A673 (cell line): ENCODE results near the gene ATP6AP1. TPM values are rescaled to one million over a fixed set of nuclear protein-coding genes. Genes with fewer than 3 reads are reported as not detected.

ENCODE experiments used
- BruUV-seq: library from RNA; stranded (reverse); fragments of 400-500 nt; replicated peaks from 2 replicates; lab custom pipeline; 2021; lab: Mats Ljungman, UMichigan
- CTCF ChIA-PET: fragments of 300-600 bp; sonication (Branson Sonifier 250); formaldehyde crosslinking; loops from one replicate; lab custom pipeline; 2022; ENCODE audit warnings: antibody characterized with exemption; lab: Charles Lee
- POLR2A ChIA-PET: fragments of 300-600 bp; sonication (Branson Sonifier 250); formaldehyde crosslinking; loops from one replicate; lab custom pipeline; 2022; ENCODE audit warnings: antibody characterized with exemption; ENCODE audit not compliant: low non-redundant PET; lab: Charles Lee
- DNase-seq: peaks from one replicate; pipeline ENCODE4 v3.0.0-alpha.2; 2015; ENCODE audit warnings: low spot score
- H3K27ac ChIP-seq: fragments of 200-600 bp; sonication (generic); 2 replicates; pipeline ENCODE4 v1.5.1; 2016; ENCODE audit warnings: mixed run types, low read depth, mild to moderate bottlenecking, mixed read lengths, antibody characterized with exemption, low read length; ENCODE audit not compliant: poor library complexity, severe bottlenecking
- H3K27me3 ChIP-seq: fragments of 200-600 bp; sonication (generic); replicated peaks from 2 replicates; pipeline ENCODE4 v1.6.1; 2017; ENCODE audit warnings: mixed run types, low read depth, mild to moderate bottlenecking, mixed read lengths, antibody characterized with exemption, low read length; ENCODE audit not compliant: insufficient read depth, poor library complexity
- H3K36me3 ChIP-seq: fragments of 200-600 bp; sonication (generic); 2 replicates; pipeline ENCODE4 v1.6.1; 2016; ENCODE audit warnings: mixed run types, mild to moderate bottlenecking, mixed read lengths, antibody characterized with exemption, low read length; ENCODE audit not compliant: insufficient read depth, poor library complexity, severe bottlenecking
- H3K4me1 ChIP-seq: fragments of 200-600 bp; sonication (generic); 2 replicates; pipeline ENCODE4 v1.6.1; 2017; ENCODE audit warnings: mixed run types, mild to moderate bottlenecking, mixed read lengths, antibody characterized with exemption, low read length; ENCODE audit not compliant: insufficient read depth, poor library complexity, severe bottlenecking
- H3K4me3 ChIP-seq: fragments of 200-600 bp; sonication (generic); 2 replicates; pipeline ENCODE4 v1.5.1; 2016; ENCODE audit warnings: low read depth, mixed run types, mild to moderate bottlenecking, mixed read lengths, low read length; ENCODE audit not compliant: poor library complexity, severe bottlenecking
- H3K9me3 ChIP-seq: fragments of 200-600 bp; sonication (generic); 2 replicates; pipeline ENCODE4 v1.6.1; 2016; ENCODE audit warnings: mixed run types, low read depth, mild to moderate bottlenecking, mixed read lengths, antibody characterized with exemption, low read length; ENCODE audit not compliant: poor library complexity, severe bottlenecking
- EZH2 ChIP-seq: fragments of 200-600 bp; sonication (generic); IDR thresholded peaks from 2 replicates; pipeline ENCODE4 v1.6.1; 2017; ENCODE audit warnings: borderline replicate concordance, low read depth, mild to moderate bottlenecking, mixed read lengths, antibody characterized with exemption, low read length; ENCODE audit not compliant: poor library complexity, severe bottlenecking
- intact Hi-C: fragments of 100-400 bp; cut with micrococcal nuclease; formaldehyde crosslinking; loops from one replicate; pipeline ENCODE4 v1.10.0; 2022; ENCODE audit not compliant: unreplicated experiment
- total RNA-seq: library from RNA; stranded (reverse); gene quantifications from 2 replicates; pipeline ENCODE4 v1.2.3, GENCODE V29; 2021
- TF ChIP-seq, protein P1 (sequence below): fragments of 300-800, 200-600 bp; sonication (generic); conservative IDR thresholded peaks from 2 replicates; pipeline ENCODE4 v1.5.1; 2017; ENCODE audit warnings: low read depth, mild to moderate bottlenecking, antibody characterized with exemption, low read length, moderate library complexity, mixed read lengths

ATP6AP1 gene
- total RNA-seq, 1 experiment from 2014 or later, result 77.1 TPM

DNA sequence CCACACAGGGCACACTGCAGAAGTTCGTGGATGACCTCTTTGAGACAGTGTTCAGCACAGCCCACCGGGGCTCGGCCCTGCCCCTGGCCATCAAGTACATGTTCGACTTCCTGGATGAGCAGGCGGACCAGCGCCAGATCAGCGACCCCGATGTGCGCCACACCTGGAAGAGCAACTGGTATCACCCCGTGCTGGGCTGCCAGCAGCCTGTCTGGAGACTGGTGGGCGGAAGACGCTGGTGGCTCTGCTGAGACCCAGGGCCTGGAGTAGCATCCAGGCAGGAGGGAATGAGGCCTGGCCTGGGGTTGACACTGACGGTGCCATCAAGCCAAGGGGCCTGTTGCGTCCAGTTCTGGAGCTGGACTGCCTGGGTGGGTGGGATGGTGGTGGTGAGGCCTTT is 42.0 kb downstream of the ATP6AP1 start:
- Histone ChIP-seq H3K27me3 (no peaks in the 10 kb centered on the region), H3K9me3 (no peaks in the 10 kb centered on the region), H3K4me1 (no peaks in the 10 kb centered on the region), H3K4me3 (no peak overlapping the region), H3K36me3 (peaks cover 5% of the 10 kb centered on the region), H3K27ac (no peak overlapping the region)
- intact Hi-C loops, result no loop called here
- DNase-seq, result no peak
- POLR2A ChIA-PET, result no interaction called here
- TF ChIP-seq, protein P1, sequence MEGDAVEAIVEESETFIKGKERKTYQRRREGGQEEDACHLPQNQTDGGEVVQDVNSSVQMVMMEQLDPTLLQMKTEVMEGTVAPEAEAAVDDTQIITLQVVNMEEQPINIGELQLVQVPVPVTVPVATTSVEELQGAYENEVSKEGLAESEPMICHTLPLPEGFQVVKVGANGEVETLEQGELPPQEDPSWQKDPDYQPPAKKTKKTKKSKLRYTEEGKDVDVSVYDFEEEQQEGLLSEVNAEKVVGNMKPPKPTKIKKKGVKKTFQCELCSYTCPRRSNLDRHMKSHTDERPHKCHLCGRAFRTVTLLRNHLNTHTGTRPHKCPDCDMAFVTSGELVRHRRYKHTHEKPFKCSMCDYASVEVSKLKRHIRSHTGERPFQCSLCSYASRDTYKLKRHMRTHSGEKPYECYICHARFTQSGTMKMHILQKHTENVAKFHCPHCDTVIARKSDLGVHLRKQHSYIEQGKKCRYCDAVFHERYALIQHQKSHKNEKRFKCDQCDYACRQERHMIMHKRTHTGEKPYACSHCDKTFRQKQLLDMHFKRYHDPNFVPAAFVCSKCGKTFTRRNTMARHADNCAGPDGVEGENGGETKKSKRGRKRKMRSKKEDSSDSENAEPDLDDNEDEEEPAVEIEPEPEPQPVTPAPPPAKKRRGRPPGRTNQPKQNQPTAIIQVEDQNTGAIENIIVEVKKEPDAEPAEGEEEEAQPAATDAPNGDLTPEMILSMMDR, result no peak
- no peak for TF ChIP-seq EZH2
- CTCF ChIA-PET, result no interaction called here
- no TSS peak for BruUV-seq

DNA sequence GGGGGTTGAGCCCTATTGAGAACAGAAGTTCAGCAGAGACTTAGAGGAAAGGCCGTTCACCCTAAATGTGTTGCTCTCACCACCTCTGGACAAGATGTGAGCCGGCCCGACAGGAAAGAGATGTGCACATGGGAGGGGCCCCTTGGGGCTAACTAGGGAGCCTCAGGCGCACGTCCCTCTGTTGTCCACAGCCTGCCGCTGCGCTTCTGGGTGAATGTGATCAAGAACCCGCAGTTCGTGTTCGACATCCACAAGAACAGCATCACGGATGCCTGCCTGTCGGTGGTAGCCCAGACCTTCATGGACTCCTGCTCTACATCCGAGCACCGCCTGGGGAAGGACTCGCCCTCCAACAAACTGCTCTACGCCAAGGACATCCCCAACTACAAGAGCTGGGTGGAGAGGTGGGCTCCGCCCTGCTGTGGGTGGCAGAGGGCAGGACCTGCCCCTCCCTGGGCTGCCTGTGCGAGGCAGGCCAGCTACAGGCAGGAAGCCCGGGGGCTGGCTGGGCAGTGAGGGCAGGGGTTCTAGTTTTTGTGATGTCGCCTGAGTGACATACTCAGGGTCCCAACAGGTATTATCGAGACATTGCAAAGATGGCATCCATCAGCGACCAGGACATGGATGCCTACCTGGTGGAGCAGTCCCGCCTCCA is 42.6 kb downstream of the ATP6AP1 start:
- intact Hi-C loops, result no loop called here
- Histone ChIP-seq H3K4me3 (no peak overlapping the region), H3K9me3 (no peaks in the 10 kb centered on the region), H3K27ac (no peak overlapping the region), H3K4me1 (no peaks in the 10 kb centered on the region), H3K36me3 (peaks cover 5% of the 10 kb centered on the region), H3K27me3 (no peaks in the 10 kb centered on the region)
- POLR2A ChIA-PET, result no interaction called here
- CTCF ChIA-PET, result no interaction called here
- BruUV-seq, result no TSS peak
- TF ChIP-seq, protein P1, result no peak
- TF ChIP-seq EZH2, result no peak
- no peak for DNase-seq

DNA sequence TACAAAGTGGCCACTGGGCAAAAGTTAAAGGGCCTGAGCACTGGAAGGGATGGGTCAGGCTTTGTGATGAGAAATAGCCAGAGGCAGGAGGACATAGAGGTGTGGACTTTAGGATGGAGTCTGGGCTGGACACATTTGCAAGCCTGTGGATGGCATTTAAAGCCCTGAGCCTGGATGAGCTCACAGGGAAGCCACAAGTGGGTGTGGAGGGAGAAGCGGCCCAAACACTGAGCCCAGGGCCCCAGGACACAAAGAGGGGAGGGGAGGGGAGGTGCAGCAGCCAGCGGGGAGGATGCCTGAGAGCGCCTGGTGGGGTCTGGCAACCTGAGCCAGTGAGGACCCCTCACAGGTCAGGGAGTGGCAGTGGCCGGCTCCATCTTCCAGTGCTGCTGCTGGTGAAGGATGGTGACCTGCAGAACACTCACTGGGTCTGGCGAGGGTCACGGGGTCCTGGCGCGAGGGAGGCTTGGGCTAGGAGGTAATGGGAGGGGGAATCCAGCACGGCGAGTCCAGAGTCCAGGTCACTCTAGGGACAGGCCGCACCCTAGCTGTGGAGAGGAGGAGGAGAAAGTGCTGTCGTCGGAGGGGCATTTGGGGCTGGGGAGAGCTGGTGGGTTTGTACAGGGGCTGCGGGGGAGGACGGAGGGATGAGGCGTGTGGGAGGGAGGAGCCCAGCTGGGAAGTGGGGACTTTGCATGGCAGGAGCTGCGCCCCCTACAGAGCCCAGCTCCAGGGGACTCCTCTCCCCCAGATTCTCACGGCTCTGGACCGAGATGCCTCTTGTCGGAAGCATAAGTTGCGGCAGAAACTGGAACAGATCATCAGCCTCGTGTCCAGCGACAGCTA is 43.6 kb downstream of the ATP6AP1 start:
- no peak overlapping the region for H3K4me3 ChIP-seq
- no peaks in the 10 kb centered on the region for H3K4me1 ChIP-seq
- peaks cover 5% of the 10 kb centered on the region for H3K36me3 ChIP-seq
- no peaks in the 10 kb centered on the region for H3K27me3 ChIP-seq
- H3K27ac ChIP-seq, result no peak overlapping the region
- ChIA-PET POLR2A (no interaction called here), CTCF (no interaction called here)
- no peaks in the 10 kb centered on the region for H3K9me3 ChIP-seq
- no TSS peak for BruUV-seq
- TF ChIP-seq, protein P1, result no peak
- no peak for TF ChIP-seq EZH2
- no peak for DNase-seq
- intact Hi-C loops, result no loop called here
